Stimulated activated CD8-positive, alpha-beta memory T cell treated with anti-CD3 and anti-CD28 coated beads, Interleukin-4, amount 100 ng/mL, for 24 hours (primary cell): ENCODE data around the gene PIK3C3.
A peak's percentile ranks its signal among the peaks of the same experiment; 100 is the strongest.
"Not testable (repeated sequence)": the region's sequence is repeated elsewhere in the genome, so short reads cannot be mapped to it uniquely, and the experiment has no call there.

Experiments
- DNase-seq: peaks from one replicate; pipeline ENCODE4 v3.0.0-alpha.2; 2020; ENCODE audit warnings: low read depth

Gene PIK3C3

GRCh38 chr18:42074704-42075103 is 119.7 kb downstream of the PIK3C3 start:
- no peak for DNase-seq

DNA sequence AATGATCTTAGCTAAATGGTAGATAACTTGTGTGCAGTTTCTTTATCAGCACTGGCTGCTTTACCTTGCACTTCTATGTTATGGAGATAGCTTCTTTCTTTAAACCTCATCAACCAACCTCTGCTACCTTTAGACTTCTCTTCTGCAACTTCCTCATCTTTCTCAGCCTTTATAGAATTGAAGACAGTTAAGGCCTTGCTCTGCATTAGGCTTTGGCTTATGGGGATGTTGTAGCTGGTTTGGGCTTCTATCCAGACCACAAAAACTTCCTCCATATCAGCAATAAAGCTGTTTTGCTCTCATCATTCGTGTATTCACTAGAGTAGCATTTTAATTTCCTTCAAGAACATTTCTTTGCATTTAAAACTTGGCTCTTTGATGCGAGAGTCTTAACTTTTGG is 123.7 kb downstream of the PIK3C3 start:
- no peak for DNase-seq

DNA sequence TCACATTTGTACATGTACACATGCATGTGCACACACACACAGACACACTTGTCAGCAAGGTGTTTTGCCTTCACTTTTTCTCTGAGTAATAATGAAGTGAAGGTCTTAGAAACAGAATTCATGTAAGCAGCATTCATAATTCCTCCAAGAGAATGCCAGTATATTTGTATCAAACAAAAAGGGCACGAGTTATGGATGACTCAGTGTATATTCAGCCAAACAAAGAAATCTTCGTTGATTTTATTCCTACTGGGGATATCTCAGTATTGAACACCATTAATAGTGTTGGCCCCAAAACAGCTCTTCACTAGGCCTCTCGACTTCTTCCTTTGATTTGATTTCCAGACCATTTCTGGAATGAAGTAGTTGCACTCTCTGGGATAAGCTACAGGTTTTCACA is 125.3 kb downstream of the PIK3C3 start:
- no peak for DNase-seq

GRCh38 chr18:42082415-42083234 is 127.6 kb downstream of the PIK3C3 start:
- no peak for DNase-seq

- DNase-seq: no peak
Measured at GRCh38 chr18:42086288-42086687, 131.3 kb downstream of the PIK3C3 start.

GRCh38 chr18:42087235-42087634 is 132.2 kb downstream of the PIK3C3 start:
- DNase-seq: no peak

DNA sequence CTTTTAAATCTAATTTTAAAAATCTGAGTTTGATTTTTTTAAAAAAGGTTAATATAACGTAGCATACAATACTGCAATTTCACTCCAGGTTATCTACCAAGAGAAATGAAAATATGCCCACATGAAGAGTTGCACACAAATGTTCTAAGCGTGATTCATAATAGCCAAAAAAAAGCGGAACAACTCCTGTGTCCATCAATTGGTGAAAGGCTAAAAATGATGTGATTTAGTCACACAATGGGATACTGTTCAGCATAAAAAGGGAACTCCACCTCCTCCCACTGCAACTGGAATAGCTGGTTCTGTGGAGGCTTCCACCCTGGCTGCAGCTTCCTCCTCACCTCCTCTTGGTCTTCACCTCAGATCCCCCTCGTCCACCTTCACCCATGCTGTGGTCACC is 132.8 kb downstream of the PIK3C3 start:
- no peak for DNase-seq

GRCh38 chr18:42092848-42093247 is 137.8 kb downstream of the PIK3C3 start:
- DNase-seq: no peak

- no peak for DNase-seq
Measured at GRCh38 chr18:42094875-42095274, 139.8 kb downstream of the PIK3C3 start.

DNA sequence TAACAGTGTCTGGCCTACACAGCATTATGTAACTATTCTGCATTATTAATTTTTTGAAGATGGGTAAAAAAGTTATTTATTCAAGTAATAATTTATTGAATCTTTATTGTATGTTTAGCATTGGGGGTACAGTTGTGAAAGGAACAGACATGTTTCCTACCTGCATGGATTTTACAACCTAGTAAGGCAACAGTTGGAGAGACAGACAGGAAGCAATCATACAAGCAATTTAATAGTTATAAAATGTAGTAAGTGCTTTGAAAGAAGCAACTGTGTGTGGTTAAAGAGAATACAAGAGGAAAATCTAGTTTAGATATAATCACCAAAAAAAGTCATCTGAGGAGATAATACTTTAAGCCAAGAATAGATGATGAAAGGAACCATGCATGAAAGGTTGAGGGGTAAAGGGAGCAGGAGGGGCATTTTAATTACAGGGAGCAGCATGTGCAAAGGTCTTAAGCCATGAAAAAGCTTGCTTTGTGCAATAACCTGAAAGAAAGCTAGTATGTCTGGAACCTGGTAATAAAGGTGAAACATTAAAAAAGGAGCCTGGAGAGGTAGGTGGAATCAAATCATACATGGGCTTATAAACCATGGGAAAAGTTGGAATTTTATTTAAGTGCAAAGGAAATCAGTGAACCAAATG is 140.8 kb downstream of the PIK3C3 start:
- DNase-seq: no peak

- no peak for DNase-seq
Measured at GRCh38 chr18:42100248-42100647, 145.2 kb downstream of the PIK3C3 start.

GRCh38 chr18:42100911-42101310 is 145.9 kb downstream of the PIK3C3 start:
- DNase-seq: no peak

DNA sequence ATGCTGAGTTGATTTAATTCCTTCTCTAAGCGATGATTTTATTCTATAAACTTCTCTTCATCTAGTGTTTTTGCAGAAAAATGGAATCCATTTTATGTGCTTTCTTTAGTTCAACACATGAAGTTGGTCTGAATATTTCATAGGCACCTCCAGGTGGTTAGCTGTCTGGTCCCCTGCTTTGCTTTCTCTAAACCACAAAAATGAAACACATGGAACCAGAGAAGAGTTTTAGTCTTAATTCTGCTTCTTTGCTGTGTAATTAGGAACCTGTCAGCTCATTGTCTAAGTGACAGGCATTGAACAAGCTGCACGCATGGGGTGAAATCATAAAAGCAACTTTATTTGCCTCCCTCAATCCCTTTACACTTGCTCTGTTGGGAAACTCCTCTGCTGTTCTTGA is 150.4 kb downstream of the PIK3C3 start:
- no peak for DNase-seq

DNA sequence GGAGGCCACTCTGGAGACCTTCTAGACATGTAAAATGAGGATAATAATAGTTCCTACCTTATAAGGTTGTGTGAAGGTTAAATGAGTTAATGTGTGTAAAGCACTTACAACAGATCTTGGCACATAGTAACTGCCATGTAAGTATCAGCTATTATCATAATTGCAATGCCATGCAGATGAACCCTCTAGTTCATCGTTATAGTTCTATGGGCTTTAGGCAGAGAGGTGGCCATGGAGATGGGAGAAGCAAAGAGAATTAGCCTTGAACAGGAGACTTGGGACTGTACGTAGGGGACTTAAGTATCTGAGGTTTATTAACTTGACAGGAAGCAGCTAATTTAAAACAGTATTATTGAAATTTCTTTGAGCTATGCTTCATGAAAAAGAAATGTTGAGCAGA is 151.8 kb downstream of the PIK3C3 start:
- DNase-seq: no peak

DNA sequence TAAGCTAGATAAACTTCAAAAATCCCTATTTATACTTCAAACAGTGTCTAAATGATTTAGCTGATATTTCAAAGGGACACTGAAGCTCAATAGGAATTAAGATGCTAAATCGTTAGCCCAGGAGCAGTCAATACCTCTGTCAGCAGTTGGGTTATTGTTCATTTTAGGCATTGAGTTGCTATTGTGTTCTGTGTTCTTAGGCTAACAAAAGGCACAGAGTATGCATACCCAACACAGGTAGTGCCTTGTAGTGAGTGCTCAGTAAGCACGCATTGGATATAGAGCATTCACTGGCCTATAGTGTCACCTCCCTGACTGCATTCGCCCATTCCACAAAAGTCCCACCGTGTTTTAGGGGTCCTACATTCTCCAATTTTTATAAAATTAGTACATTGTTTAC is 152.3 kb downstream of the PIK3C3 start:
- no peak for DNase-seq

- no peak for DNase-seq
Measured at GRCh38 chr18:42107691-42108450, 152.8 kb downstream of the PIK3C3 start.

- not testable (repeated sequence) for DNase-seq
Measured at GRCh38 chr18:42112147-42112546, 157.1 kb downstream of the PIK3C3 start.

DNA sequence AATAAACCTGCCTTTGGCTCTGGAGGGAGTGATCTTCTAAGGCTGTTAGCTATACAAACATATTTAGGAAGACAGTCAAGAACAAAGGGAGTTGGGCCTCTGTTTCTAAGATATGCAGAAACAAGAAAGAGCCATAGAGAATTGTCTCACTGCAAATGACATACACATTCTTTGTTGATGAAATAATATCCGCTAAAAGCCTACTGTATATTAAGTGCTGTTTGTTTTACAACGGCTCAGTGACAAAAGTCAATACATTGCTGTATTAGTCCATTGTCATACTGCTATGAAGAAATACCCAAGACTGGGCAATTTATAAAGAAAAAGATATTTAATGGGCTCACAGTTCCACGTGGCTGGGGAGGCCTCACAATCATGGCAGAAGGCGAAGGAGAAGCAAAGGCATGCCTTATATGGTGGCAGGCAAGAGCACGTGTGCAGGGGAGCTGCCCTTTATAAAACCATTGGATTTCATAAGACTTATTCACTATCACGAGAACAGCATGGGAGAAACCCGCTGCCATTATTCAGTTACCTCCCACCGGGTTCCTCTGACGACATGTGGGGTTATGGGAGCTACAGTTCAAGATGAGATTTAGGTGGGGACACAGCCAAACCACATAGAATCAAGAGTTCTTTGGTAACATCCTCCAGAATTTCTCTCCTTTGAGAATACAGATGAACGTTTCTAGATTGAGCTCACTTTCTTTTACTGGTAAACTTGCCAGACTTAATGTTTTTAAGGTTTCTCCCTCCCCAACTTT is 157.8 kb downstream of the PIK3C3 start:
- DNase-seq: no peak

- DNase-seq: no peak
Measured at GRCh38 chr18:42113529-42114191, 158.6 kb downstream of the PIK3C3 start.

- DNase-seq: peak; percentile 19
Measured at GRCh38 chr18:42114310-42114943, 159.4 kb downstream of the PIK3C3 start.

GRCh38 chr18:42126586-42126985 is 171.6 kb downstream of the PIK3C3 start:
- DNase-seq: no peak
